A549 treated with AZD9567 at 1 μM for 4 hours (cell line): ENCODE measurements around the gene NDUFB2. TPM values are rescaled to one million over a fixed set of nuclear protein-coding genes. Genes with fewer than 3 reads are reported as not detected.

ENCODE experiments used
- total RNA-seq: library from RNA; stranded (reverse); fragments of 200-300 nt; extraction: Qiagen RNA extraction; gene quantifications from 5 replicates; pipeline ENCODE4 v1.2.3, GENCODE V29; 2022; ENCODE audit not compliant: insufficient read depth

NDUFB2 gene
- total RNA-seq, result 317 to 400 TPM (median 387 TPM) in 5 replicates

DNA sequence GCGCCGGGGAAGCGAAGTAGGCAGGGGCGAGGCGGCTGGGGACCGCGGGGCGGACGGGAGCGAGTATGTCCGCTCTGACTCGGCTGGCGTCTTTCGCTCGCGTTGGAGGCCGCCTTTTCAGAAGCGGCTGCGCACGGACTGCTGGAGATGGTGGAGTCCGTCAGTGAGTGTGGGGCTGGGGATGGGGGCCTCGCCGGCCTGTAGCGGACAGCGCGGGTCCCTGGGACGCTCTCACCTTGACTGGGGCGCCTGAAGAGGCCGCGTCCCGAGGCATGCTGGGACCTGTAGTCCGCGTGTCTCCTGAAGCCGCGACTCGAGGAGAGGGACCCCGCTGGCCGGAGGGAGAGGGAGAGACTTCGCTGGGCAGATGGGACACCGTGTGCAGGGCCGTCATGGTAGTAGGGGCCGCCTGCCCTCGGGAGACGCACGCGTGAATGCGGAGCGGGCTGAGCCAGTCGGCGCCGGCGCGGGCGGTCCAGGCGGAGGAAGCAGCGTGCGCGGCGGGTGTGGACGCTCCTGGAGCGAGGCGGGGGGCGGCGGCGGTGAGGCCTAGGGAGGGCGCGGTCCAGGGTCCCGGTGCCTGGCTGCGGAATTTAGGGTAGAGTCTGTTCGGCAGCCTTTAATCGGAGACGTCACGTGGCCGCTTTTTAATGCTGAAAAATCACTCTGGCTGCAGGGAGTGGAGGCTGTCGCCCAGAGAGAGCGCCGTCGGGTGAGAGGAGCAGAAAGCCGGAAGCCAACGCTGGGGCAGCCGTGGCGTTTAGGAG, at the start of gene NDUFB2:
TSS of gene NDUFB2 (plus strand) at position 29 of the 767 bp plus-strand sequence. CDS start at position 66, 37 bp downstream.

DNA sequence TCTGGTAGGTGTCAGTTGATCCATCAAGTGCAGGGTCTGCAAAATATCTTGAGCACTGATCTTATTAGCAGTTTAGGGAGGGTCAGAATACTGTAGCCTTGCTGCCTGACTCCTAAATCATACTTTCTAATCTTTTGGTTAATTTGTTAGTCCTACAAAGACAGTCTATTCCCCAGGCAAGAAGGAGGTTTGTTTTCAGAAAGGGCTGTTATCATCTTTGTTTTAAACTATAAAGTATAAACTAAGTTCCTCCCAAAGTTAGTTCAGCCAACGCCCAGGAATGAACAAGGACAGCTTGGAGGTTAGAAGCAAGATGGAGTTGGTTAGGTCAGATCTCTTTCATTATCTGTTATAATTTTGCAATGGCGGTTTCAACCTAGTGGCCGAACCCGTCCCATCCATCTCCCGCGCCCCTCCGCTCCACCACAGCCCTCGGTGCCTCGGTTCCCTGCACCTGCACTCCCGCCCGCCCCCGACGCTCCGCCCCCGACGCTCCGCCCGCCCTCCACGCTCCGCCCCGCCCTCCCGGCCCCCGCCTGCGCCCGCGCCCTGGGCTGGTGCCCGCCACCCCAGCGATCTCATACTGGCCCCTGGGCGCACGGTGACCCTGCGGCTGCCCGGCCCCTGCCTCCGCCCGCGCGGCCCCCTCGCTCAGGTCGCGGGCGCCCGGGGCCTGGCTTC, 24.0 kb upstream of the NDUFB2 start, which contains the start of gene ADCK2:
TSS of gene ADCK2 (plus strand) at position 564 of the 681 bp plus-strand sequence. CDS start 386 bp downstream, outside the sequence.

Other genes with a start within 250 kb of the NDUFB2 start
- 51.8 to 55.3 TPM (median 52.7 TPM) in 5 replicates for gene MKRN1, start 217.2 kb upstream of the NDUFB2 start, total RNA-seq
- 0.33 to 0.91 TPM (median 0.54 TPM) in 5 replicates for gene DENND2A, start 55.9 kb upstream of the NDUFB2 start, total RNA-seq
- gene ADCK2, start 23.8 kb upstream of the NDUFB2 start, total RNA-seq, result 15.6 to 20.8 TPM (median 19.9 TPM) in 5 replicates
- 4.8 to 6.6 TPM (median 6.0 TPM) in 5 replicates for gene BRAF, start 228.2 kb downstream of the NDUFB2 start, total RNA-seq